ENCODE results near the gene ICA1.
"Not testable (repeated sequence)": the region's sequence is repeated elsewhere in the genome, so short reads cannot be mapped to it uniquely, and the experiment has no call there.

Gene ICA1

GRCh38 chr7:8089036-8089780, 172.8 kb downstream of the ICA1 start:
- DNase-seq, result no peak

- DNase-seq, result no peak
Observed at GRCh38 chr7:8086239-8086638, 175.7 kb downstream of the ICA1 start.

GRCh38 chr7:8085420-8085819, 176.5 kb downstream of the ICA1 start:
- no peak for DNase-seq

- no peak for DNase-seq
Observed at GRCh38 chr7:8084836-8085235, 177.1 kb downstream of the ICA1 start.

- no peak for DNase-seq
Observed at GRCh38 chr7:8082762-8083161, 179.2 kb downstream of the ICA1 start.

- DNase-seq, result no peak
Observed at GRCh38 chr7:8078418-8078817, 183.5 kb downstream of the ICA1 start.

- no peak for DNase-seq
Observed at GRCh38 chr7:8070451-8071180, 191.4 kb downstream of the ICA1 start.

- DNase-seq, result no peak
Observed at GRCh38 chr7:8068892-8069686, 192.9 kb downstream of the ICA1 start.

- no peak for DNase-seq
Observed at GRCh38 chr7:8065356-8065813, 196.6 kb downstream of the ICA1 start.

GRCh38 chr7:8064828-8065227, 197.1 kb downstream of the ICA1 start:
- no peak for DNase-seq

- no peak for DNase-seq
Observed at GRCh38 chr7:8063706-8064297, 198.2 kb downstream of the ICA1 start.

- DNase-seq, result not testable (repeated sequence)
Observed at GRCh38 chr7:8063300-8063699, 198.7 kb downstream of the ICA1 start.

Measured in SW 1271 (cell line).